ENCODE data around the gene CREBRF. TPM values are rescaled to one million over a fixed set of nuclear protein-coding genes. Genes with fewer than 3 reads are reported as not detected.
A peak's percentile ranks its signal among the peaks of the same experiment; 100 is the strongest.

Gene CREBRF
- total and polyA plus RNA-seq, 12 donors = 5.3 to 38.2 (median 20.8) TPM

DNA sequence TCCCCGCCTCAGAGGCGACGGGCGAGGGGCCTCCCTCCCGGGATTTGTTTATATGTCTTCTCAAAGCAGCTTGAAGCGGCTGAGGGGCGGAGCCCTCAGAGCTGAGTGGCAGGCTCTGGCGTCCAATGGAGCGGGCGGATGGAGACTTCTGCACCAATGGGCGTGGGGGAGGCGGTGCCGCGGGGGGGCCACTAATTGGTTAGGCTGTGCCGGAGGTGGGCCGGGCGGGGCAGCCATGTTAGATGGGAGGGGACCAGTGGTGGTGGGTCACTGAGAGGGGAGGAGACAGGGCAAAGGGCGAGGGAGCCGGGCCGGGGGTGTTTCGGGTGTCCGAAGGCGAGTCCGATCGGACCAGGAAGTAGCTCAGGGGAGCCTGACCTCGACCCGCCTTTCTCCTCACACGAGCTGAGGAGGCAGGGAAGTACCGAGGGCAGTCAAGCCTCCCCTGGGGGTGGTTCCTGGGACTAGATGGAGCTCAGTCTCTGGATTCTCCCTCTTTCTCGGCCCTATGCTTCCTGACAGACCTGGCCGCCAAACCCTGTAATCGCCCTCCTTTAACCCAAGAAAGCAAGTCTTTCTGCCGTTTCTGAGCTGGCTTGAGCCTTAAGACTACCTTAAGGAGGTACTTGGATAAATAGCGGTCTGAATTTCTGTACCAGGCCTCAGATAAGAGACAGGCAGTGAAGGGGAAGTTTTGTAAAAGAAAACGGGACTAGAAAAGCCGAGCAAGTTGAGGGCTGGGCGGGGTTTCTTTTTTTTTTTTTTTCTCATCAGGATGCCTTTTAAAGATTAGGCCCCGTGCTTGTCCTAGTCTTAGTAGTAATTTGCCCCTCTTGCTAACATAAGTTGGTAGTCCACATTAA lies 1.1 kb downstream of the CREBRF start:
- Histone ChIP-seq H3K9me3 (replicated peaks in 1 of 3) (no peaks in the 10 kb centered on the region), H3K27me3 (no peaks in the 10 kb centered on the region), H3K4me1 (replicated peaks in 1 of 2) (peaks cover 9 to 28% of the 10 kb centered on the region in 2 donors), H3K4me3 (peak overlapping the region; percentile 86 to 99 (median 96)), H3K36me3 (replicated peaks in 1 of 2) (no peaks in the 10 kb centered on the region), H3K27ac (peak overlapping the region; percentile 87 to 99 (median 94))
- TF ChIP-seq, protein P1, sequence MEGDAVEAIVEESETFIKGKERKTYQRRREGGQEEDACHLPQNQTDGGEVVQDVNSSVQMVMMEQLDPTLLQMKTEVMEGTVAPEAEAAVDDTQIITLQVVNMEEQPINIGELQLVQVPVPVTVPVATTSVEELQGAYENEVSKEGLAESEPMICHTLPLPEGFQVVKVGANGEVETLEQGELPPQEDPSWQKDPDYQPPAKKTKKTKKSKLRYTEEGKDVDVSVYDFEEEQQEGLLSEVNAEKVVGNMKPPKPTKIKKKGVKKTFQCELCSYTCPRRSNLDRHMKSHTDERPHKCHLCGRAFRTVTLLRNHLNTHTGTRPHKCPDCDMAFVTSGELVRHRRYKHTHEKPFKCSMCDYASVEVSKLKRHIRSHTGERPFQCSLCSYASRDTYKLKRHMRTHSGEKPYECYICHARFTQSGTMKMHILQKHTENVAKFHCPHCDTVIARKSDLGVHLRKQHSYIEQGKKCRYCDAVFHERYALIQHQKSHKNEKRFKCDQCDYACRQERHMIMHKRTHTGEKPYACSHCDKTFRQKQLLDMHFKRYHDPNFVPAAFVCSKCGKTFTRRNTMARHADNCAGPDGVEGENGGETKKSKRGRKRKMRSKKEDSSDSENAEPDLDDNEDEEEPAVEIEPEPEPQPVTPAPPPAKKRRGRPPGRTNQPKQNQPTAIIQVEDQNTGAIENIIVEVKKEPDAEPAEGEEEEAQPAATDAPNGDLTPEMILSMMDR (IDR thresholded peaks at IDR 0.05) = peak in 3 of 6 experiments; percentile 36 to 55 (median 50)
- TF ChIP-seq POLR2A (IDR thresholded peaks at IDR 0.05) = peak; percentile 29 to 70
- WGBS, 4 donors = 0 to 1% (median 0%) methylated on average over 21 to 38 of the region's 38 CpGs
- intact Hi-C loops (cut with DNase I) = no loop called here
- peak; percentile 99 to 100 (median 99) for DNase-seq

DNA sequence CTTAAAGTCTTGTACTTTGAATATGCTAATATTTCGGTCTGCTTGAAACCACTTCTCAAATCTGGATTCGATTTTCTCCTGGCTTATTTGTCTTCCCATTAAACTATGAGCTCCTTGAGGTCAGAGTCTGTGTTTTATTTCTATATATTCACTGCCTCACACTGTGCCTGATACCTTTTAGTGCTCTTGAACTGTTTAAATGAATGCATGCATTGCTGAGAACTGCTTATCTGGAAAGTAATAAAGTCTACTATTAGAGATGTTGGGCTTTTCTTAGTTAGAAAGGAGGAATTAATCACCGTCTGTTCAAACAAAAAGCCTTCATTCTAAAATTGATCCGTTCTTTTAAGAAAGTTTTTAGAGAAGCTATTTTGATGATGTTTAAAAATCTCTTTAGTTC lies 6.0 kb downstream of the CREBRF start:
- H3K36me3 ChIP-seq (replicated peaks in 1 of 2) = no peaks in the 10 kb centered on the region
- intact Hi-C loops (cut with DNase I) = no loop called here
- H3K27ac ChIP-seq = no peak overlapping the region
- WGBS, 4 donors = 68 to 79% (median 76%) methylated on average over 4 of the region's 4 CpGs
- no peak for DNase-seq
- no peaks in the 10 kb centered on the region for H3K9me3 ChIP-seq (replicated peaks in 1 of 3)
- no peak overlapping the region for H3K4me3 ChIP-seq
- TF ChIP-seq, protein P1 (IDR thresholded peaks at IDR 0.05) = no peak
- no peak for TF ChIP-seq POLR2A (IDR thresholded peaks at IDR 0.05)
- H3K4me1 ChIP-seq (replicated peaks in 1 of 2) = peaks cover 17 to 41% of the 10 kb centered on the region in 2 donors
- no peaks in the 10 kb centered on the region for H3K27me3 ChIP-seq

DNA sequence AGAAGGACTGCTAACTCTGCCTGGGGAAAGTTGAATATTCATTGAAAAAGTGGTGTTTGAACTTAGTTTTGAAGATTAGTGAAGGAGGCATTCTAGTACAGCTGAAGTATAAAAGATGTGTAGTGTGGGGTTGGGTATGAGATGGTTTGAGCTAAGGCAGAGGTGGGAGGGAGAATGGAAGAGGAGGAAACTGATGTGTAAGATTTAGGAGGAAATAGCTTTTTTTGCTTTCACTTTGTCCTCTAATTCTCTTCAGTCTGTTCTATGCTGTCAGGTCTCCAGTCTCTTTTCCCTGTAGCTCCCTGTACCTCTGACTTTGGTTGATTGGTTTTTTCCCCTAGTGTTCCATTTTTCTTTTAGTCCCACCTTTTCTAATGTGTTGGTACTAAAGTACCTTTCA lies 9.0 kb downstream of the CREBRF start:
- Histone ChIP-seq H3K4me3 (no peak overlapping the region), H3K27ac (peak overlapping the region in 2 of 5 donors; percentile 15 to 20), H3K36me3 (replicated peaks in 1 of 2) (no peaks in the 10 kb centered on the region), H3K27me3 (no peaks in the 10 kb centered on the region), H3K9me3 (replicated peaks in 1 of 3) (no peaks in the 10 kb centered on the region), H3K4me1 (replicated peaks in 1 of 2) (peaks cover 8 to 38% of the 10 kb centered on the region in 2 donors)
- no peak for DNase-seq
- intact Hi-C loops (cut with DNase I) = no loop called here
- no peak for TF ChIP-seq POLR2A (IDR thresholded peaks at IDR 0.05)
- TF ChIP-seq, protein P1 (IDR thresholded peaks at IDR 0.05) = no peak

DNA sequence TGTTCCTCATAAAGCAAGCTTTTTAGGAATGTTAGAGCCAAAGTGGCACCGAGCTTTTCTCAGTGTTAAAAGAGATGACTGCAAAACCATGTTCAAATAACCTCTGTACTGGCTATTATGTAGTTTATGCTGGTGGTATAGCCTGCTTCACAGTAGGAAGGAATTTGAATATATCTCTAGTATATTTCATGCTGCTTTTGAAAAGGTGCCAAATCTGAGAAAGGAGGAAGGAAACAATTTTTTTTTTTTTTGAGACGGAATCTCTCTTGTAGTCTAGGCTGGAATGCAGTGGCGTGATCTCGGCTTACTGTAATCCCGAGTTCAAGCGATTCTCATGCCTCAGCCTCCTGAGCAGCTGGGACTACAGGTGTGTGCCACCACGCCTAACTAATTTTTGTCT lies 13.5 kb downstream of the CREBRF start:
- Histone ChIP-seq H3K4me3 (no peak overlapping the region), H3K27me3 (no peaks in the 10 kb centered on the region), H3K4me1 (replicated peaks in 1 of 2) (peaks cover 5 to 44% of the 10 kb centered on the region in 2 donors), H3K9me3 (replicated peaks in 1 of 3) (no peaks in the 10 kb centered on the region), H3K36me3 (replicated peaks in 1 of 2) (no peaks in the 10 kb centered on the region), H3K27ac (no peak overlapping the region)
- intact Hi-C loops (cut with DNase I) = no loop called here
- no peak for TF ChIP-seq POLR2A (IDR thresholded peaks at IDR 0.05)
- TF ChIP-seq, protein P1 (IDR thresholded peaks at IDR 0.05) = no peak
- no peak for DNase-seq
- 70 to 84% (median 79%) methylated on average over 7 of the region's 7 CpGs for whole genome bisulfite sequencing, 4 donors

All from adrenal gland (tissue), 12 donors.